Measurements from ENCODE around the gene PYGL. TPM values are rescaled to one million over a fixed set of nuclear protein-coding genes. Genes with fewer than 3 reads are reported as not detected.

Gene PYGL
- total and polyA plus RNA-seq, 2 donors (not counting 3 experiments of a cell fraction or from before 2014, with no cell fraction given) = 15.1 to 45.7 TPM

DNA sequence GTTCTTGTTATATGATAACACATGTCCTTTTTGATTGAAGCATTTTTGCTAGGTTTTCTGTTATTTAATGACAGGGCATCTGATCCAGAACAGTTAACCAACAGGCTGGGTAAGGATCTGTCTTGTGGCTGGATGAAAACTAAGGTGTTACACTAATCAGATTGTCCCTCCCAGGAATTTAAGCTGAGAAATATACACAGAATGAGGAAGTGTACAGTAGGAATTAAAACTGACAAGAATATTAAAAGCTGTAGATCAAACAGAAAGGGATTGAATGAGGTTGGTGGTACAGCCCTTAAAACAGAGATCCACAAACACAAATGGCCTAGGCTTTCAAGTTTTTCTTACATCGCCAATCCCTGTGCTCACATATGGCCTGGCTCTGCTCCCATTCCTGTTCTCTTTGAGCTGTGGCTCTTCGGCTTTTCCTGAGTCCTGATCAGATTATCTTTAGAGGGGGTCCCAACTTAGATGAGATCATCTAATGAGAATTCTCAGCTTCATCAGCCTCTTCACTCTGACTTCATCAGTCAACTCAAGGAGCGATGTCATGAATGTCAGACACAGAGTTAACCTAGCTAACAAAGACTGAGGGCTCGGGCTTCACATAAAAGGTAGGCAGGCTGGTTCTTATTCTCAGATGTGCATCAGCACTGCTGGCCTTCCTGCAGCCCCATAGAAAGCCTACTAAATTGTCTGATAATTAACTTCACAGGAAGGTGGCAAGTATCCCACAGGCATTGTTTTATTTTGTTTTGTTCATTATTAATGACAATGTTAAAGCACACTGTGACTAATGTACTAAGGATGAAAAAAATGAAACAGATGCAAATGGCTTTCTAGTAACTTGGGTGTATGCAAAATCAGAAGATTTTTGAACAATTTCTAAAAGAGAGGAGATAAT lies 11.4 kb downstream of the PYGL start:
- ChIA-PET POLR2A (no interaction called here), CTCF (no interaction called here)
- peaks cover 0 to 8% of the 10 kb centered on the region in 2 experiments for H3K36me3 ChIP-seq (ENCODE audit: control insufficient read depth in 2 of 2, extremely low read depth in 1 of 2, insufficient read depth in 2 of 2, low read length in 2 of 2)
- no peak overlapping the region for H2AFZ ChIP-seq (ENCODE audit: low read depth, low read length)
- H4K20me1 ChIP-seq (replicated peaks; ENCODE audit: control insufficient read depth, extremely low read depth, insufficient read depth, low read length) = no peaks in the 10 kb centered on the region
- intact Hi-C loops (cut with micrococcal nuclease) = no loop called here
- H3K9ac ChIP-seq (replicated peaks; ENCODE audit: extremely low read depth, insufficient read depth, low read length) = no peak overlapping the region
- no peak overlapping the region for H3K4me3 ChIP-seq (replicated peaks in 1 of 3; ENCODE audit: insufficient read depth in 1 of 3, low read depth in 1 of 3, low read length in 3 of 3)
- BruUV-seq (replicated peaks) = no TSS peak
- H3K27me3 ChIP-seq (ENCODE audit: control insufficient read depth in 2 of 2, insufficient read depth in 2 of 2, low read length in 2 of 2) = no peaks in the 10 kb centered on the region
- H3K9me3 ChIP-seq (replicated peaks; ENCODE audit: control insufficient read depth, insufficient read depth, low read length) = no peaks in the 10 kb centered on the region
- H3K79me2 ChIP-seq (ENCODE audit: control insufficient read depth, insufficient read depth, low read length) = no peaks in the 10 kb centered on the region
- FAIRE-seq = no peak
- H3K4me2 ChIP-seq (ENCODE audit: insufficient read depth, low read length) = no peak overlapping the region
- dilution Hi-C loops (cut with MboI; ENCODE audit: extremely low pct_ligation_motif_present, low sequenced_read_pairs) = no loop called here
- H3K9me1 ChIP-seq (replicated peaks; ENCODE audit: control insufficient read depth, extremely low read depth, insufficient read depth, low read length) = no peaks in the 10 kb centered on the region
- H3K27ac ChIP-seq (ENCODE audit: insufficient read depth, low read depth, low read length) = no peak overlapping the region
- no peak for DNase-seq (ENCODE audit: low read depth, low spot score)
- no peaks in the 10 kb centered on the region for H3K4me1 ChIP-seq (ENCODE audit: control insufficient read depth, extremely low read depth, insufficient read depth, low read length)
- TF ChIP-seq POLR2A (IDR thresholded peaks at IDR 0.05; ENCODE audit: low read depth, low read length) (no peak), JUN (IDR thresholded peaks at IDR 0.05; ENCODE audit: borderline replicate concordance, insufficient read depth, insufficient read length, low read depth) (no peak), EZH2 (IDR thresholded peaks at IDR 0.05; ENCODE audit: borderline replicate concordance, low read depth, low read length, severe bottlenecking) (no peak), POLR2AphosphoS5 (IDR thresholded peaks at IDR 0.05; ENCODE audit: insufficient read depth, low read depth, low read length) (no peak), CTCF (IDR thresholded peaks at IDR 0.05; ENCODE audit: extremely low read depth in 1 of 2, insufficient read depth in 1 of 2, low read depth in 1 of 2, low read length in 2 of 2) (no peak), MAX (IDR thresholded peaks at IDR 0.05; ENCODE audit: insufficient read depth, insufficient read length) (no peak), MYC (IDR thresholded peaks at IDR 0.05; ENCODE audit: low read depth, low read length) (no peak), GATA2 (IDR thresholded peaks at IDR 0.05; ENCODE audit: insufficient read depth, insufficient read length, low read depth, low read length) (no peak), FOS (IDR thresholded peaks at IDR 0.05; ENCODE audit: borderline replicate concordance, insufficient read depth, low read length) (no peak)
